ENCODE results near the gene NTM.

The NTM gene

GRCh38 chr11:131964698-131965483 lies 594.5 kb downstream of the NTM start:
- no peak overlapping the region for H3K4me3 ChIP-seq (ENCODE audit: low read length)
- no peak for TF ChIP-seq ZNF274 (IDR thresholded peaks at IDR 0.05; ENCODE audit: low read depth, low read length)

- H3K4me3 ChIP-seq (ENCODE audit: low read length): no peak overlapping the region
- no peak for TF ChIP-seq ZNF274 (IDR thresholded peaks at IDR 0.05; ENCODE audit: low read depth, low read length)
Observed at GRCh38 chr11:131965504-131965903, 595.1 kb downstream of the NTM start.

- no peak for TF ChIP-seq ZNF274 (IDR thresholded peaks at IDR 0.05; ENCODE audit: low read depth, low read length)
- H3K4me3 ChIP-seq (ENCODE audit: low read length): no peak overlapping the region
Observed at GRCh38 chr11:131966667-131967066, 596.3 kb downstream of the NTM start.

GRCh38 chr11:131969261-131969660 lies 598.8 kb downstream of the NTM start:
- no peak overlapping the region for H3K4me3 ChIP-seq (ENCODE audit: low read length)
- no peak for TF ChIP-seq ZNF274 (IDR thresholded peaks at IDR 0.05; ENCODE audit: low read depth, low read length)

- no peak overlapping the region for H3K4me3 ChIP-seq (ENCODE audit: low read length)
- TF ChIP-seq ZNF274 (IDR thresholded peaks at IDR 0.05; ENCODE audit: low read depth, low read length): no peak
Observed at GRCh38 chr11:131973061-131973460, 602.6 kb downstream of the NTM start.

GRCh38 chr11:131975619-131976018 lies 605.2 kb downstream of the NTM start:
- H3K4me3 ChIP-seq (ENCODE audit: low read length): no peak overlapping the region
- TF ChIP-seq ZNF274 (IDR thresholded peaks at IDR 0.05; ENCODE audit: low read depth, low read length): no peak

- no peak for TF ChIP-seq ZNF274 (IDR thresholded peaks at IDR 0.05; ENCODE audit: low read depth, low read length)
- no peak overlapping the region for H3K4me3 ChIP-seq (ENCODE audit: low read length)
Observed at GRCh38 chr11:131976021-131976420, 605.6 kb downstream of the NTM start.

- H3K4me3 ChIP-seq (ENCODE audit: low read length): no peak overlapping the region
- TF ChIP-seq ZNF274 (IDR thresholded peaks at IDR 0.05; ENCODE audit: low read depth, low read length): no peak
Observed at GRCh38 chr11:131977231-131977630, 606.8 kb downstream of the NTM start.

GRCh38 chr11:131977854-131978253 lies 607.4 kb downstream of the NTM start:
- TF ChIP-seq ZNF274 (IDR thresholded peaks at IDR 0.05; ENCODE audit: low read depth, low read length): no peak
- H3K4me3 ChIP-seq (ENCODE audit: low read length): no peak overlapping the region

- no peak overlapping the region for H3K4me3 ChIP-seq (ENCODE audit: low read length)
- no peak for TF ChIP-seq ZNF274 (IDR thresholded peaks at IDR 0.05; ENCODE audit: low read depth, low read length)
Observed at GRCh38 chr11:131978351-131978750, 607.9 kb downstream of the NTM start.

- no peak for TF ChIP-seq ZNF274 (IDR thresholded peaks at IDR 0.05; ENCODE audit: low read depth, low read length)
- no peak overlapping the region for H3K4me3 ChIP-seq (ENCODE audit: low read length)
Observed at GRCh38 chr11:131979364-131979763, 608.9 kb downstream of the NTM start.

- H3K4me3 ChIP-seq (ENCODE audit: low read length): no peak overlapping the region
- TF ChIP-seq ZNF274 (IDR thresholded peaks at IDR 0.05; ENCODE audit: low read depth, low read length): no peak
Observed at GRCh38 chr11:131980199-131980598, 609.8 kb downstream of the NTM start.

- no peak for TF ChIP-seq ZNF274 (IDR thresholded peaks at IDR 0.05; ENCODE audit: low read depth, low read length)
- no peak overlapping the region for H3K4me3 ChIP-seq (ENCODE audit: low read length)
Observed at GRCh38 chr11:131980888-131981668, 610.7 kb downstream of the NTM start.

- no peak overlapping the region for H3K4me3 ChIP-seq (ENCODE audit: low read length)
- TF ChIP-seq ZNF274 (IDR thresholded peaks at IDR 0.05; ENCODE audit: low read depth, low read length): no peak
Observed at GRCh38 chr11:131982154-131982553, 611.7 kb downstream of the NTM start.

- no peak overlapping the region for H3K4me3 ChIP-seq (ENCODE audit: low read length)
- no peak for TF ChIP-seq ZNF274 (IDR thresholded peaks at IDR 0.05; ENCODE audit: low read depth, low read length)
Observed at GRCh38 chr11:131985846-131986301, 615.5 kb downstream of the NTM start.
